ENCODE results near the gene LIMCH1. TPM values are rescaled to one million over a fixed set of nuclear protein-coding genes. Genes with fewer than 3 reads are reported as not detected.

The LIMCH1 gene
- total and polyA plus RNA-seq, 2 of the 8 experiments (the other 6 are each of a cell fraction or from before 2014, with no cell fraction given): 2.7 to 3.0 TPM

DNA sequence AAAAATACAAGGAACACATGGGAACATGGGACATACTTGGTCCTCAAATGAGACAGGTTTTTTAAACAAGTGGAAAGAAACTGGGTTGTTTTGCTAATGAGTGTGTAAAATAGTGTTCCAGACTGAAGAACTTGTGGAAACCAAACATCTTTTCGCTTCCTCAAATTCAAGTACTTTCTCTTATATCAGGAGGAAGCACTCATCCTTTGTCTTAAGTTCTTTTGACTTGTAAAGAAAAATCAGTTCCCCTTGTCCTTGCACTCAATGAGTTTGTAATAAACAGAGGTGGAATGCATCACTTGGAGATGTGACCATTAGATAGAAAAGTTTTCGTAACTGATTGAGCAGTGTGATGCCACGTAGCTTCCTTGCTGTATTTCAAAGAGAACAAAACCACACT lies 109.4 kb downstream of the LIMCH1 start:
- Histone ChIP-seq H2AK5ac (ENCODE audit: low read depth, low read length) (no peak overlapping the region), H2BK12ac (ENCODE audit: low read depth, low read length) (no peak overlapping the region), H3K27ac (ENCODE audit: low read depth, low read length) (no peak overlapping the region), H2BK20ac (ENCODE audit: low read length) (no peak overlapping the region), H3K9ac (replicated peaks in 1 of 4; ENCODE audit: extremely low read depth in 1 of 4, low read depth in 3 of 4, low read length in 3 of 4) (no peak overlapping the region), H3K79me2 (ENCODE audit: control insufficient read depth in 1 of 2, insufficient read depth in 2 of 2, low read length in 2 of 2) (no peaks in the 10 kb centered on the region), H4K91ac (replicated peaks; ENCODE audit: insufficient read length, low read length) (no peak overlapping the region), H3K4ac (replicated peaks; ENCODE audit: insufficient read length, low read depth, low read length) (no peak overlapping the region), H3K23ac (ENCODE audit: insufficient read length) (no peak overlapping the region), H3K4me2 (ENCODE audit: insufficient read depth in 1 of 2, low read depth in 2 of 2, low read length in 2 of 2) (no peak overlapping the region), H3K36me3 (ENCODE audit: control insufficient read depth in 2 of 4, insufficient read depth in 4 of 4, low read length in 3 of 4) (peaks cover 0 to 5% (median 2%) of the 10 kb centered on the region in 4 experiments; a peak in 3 of 8 replicates), H3K23me2 (ENCODE audit: low read depth, low read length) (no peaks in the 10 kb centered on the region; the same call in 1 of the 2 replicates), H3K9me3 (ENCODE audit: insufficient read depth in 2 of 2, low read depth in 1 of 2, low read length in 1 of 2) (no peaks in the 10 kb centered on the region), H2BK5ac (ENCODE audit: low read depth, low read length) (no peak overlapping the region), H3K27me3 (replicated peaks in 1 of 4; ENCODE audit: control insufficient read depth in 3 of 4, extremely low read depth in 1 of 4, insufficient read depth in 3 of 4, low read length in 3 of 4) (peaks cover 0 to 8% (median 4%) of the 10 kb centered on the region in 4 experiments; a peak in 3 of 7 replicates), H4K20me1 (replicated peaks in 1 of 2; ENCODE audit: control insufficient read depth in 1 of 2, insufficient read depth in 2 of 2, low read length in 2 of 2) (no peaks in the 10 kb centered on the region), H3K4me1 (replicated peaks in 1 of 4; ENCODE audit: control insufficient read depth in 3 of 4, insufficient read depth in 4 of 4, low read length in 3 of 4) (peaks cover 0 to 8% (median 3%) of the 10 kb centered on the region in 4 experiments; a peak in 4 of 7 replicates), H2AFZ (ENCODE audit: low read length) (no peak overlapping the region), H3K79me1 (ENCODE audit: low read depth, low read length) (no peaks in the 10 kb centered on the region), H3K18ac (ENCODE audit: extremely low read depth, low read length) (no peak overlapping the region), H3K56ac (replicated peaks; ENCODE audit: insufficient read length, low read depth, low read length) (no peak overlapping the region), H2BK120ac (replicated peaks; ENCODE audit: low read depth, low read length) (no peak overlapping the region), H2BK15ac (ENCODE audit: low read length) (no peak overlapping the region), H4K8ac (ENCODE audit: extremely low read depth, insufficient read depth, low read length) (no peak overlapping the region), H3K4me3 (ENCODE audit: extremely low read depth in 1 of 4, insufficient read depth in 2 of 4, low read depth in 3 of 4, low read length in 4 of 4) (no peak overlapping the region), H4K5ac (ENCODE audit: insufficient read length, low read depth, low read length) (no peak overlapping the region), H3K14ac (ENCODE audit: insufficient read length) (no peak overlapping the region)
- ChIA-PET CTCF (ENCODE audit: partially characterized antibody) (interaction anchor here (1.1 to 5.7 kb wide), 6 partner anchors 14 to 367 kb away, joined by 3 to 28 read pairs (median 6); no protein-coding TSS in a partner anchor), POLR2A (ENCODE audit: partially characterized antibody) (interaction anchor here (1.0 kb wide), 1 partner anchor 389 kb away, joined by 3 read pairs; no protein-coding TSS in a partner anchor)
- FAIRE-seq: no peak
- DNase-seq (ENCODE audit: low read depth in 1 of 2, low spot score in 2 of 2): no peak
- WGBS, 2 experiments (ENCODE audit: extremely low coverage in 1 of 2, insufficient coverage in 1 of 2, insufficient read length in 1 of 2, insufficient replicate concordance in 2 of 2, low coverage in 1 of 2, low lambda C conversion rate in 2 of 2, missing lambda C conversion rate in 1 of 2): 86% methylated on average over 3 of the region's 3 CpGs; no CpG with 5 or more reads in 1 of the 2 experiments
- no peak for TF ChIP-seq ASH2L (IDR thresholded peaks at IDR 0.05; ENCODE audit: low read length)
- no peak for TF ChIP-seq ZNF274 (IDR thresholded peaks at IDR 0.05; ENCODE audit: borderline replicate concordance, extremely low read depth, low read length)
- no peak for TF ChIP-seq KDM1A (IDR thresholded peaks at IDR 0.05; ENCODE audit: borderline replicate concordance, low read length)
- TF ChIP-seq, protein P1, sequence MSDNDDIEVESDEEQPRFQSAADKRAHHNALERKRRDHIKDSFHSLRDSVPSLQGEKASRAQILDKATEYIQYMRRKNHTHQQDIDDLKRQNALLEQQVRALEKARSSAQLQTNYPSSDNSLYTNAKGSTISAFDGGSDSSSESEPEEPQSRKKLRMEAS (IDR thresholded peaks at IDR 0.05): no peak
- no peak for TF ChIP-seq EGR1 (IDR thresholded peaks at IDR 0.05; ENCODE audit: borderline replicate concordance, low read depth, low read length)
- TF ChIP-seq HDAC2 (IDR thresholded peaks at IDR 0.05; ENCODE audit: borderline replicate concordance in 1 of 2, low read depth in 2 of 2, low read length in 2 of 2): no peak
- TF ChIP-seq EZH2 (IDR thresholded peaks at IDR 0.05; ENCODE audit: low read depth, low read length, severe bottlenecking): no peak
- TF ChIP-seq SP1 (IDR thresholded peaks at IDR 0.05; ENCODE audit: low read depth, low read length): no peak
- TF ChIP-seq EP300 (IDR thresholded peaks at IDR 0.05; ENCODE audit: borderline replicate concordance in 1 of 2, low read depth in 2 of 2, low read length in 2 of 2): no peak
- TF ChIP-seq TBP (IDR thresholded peaks at IDR 0.05; ENCODE audit: low read depth, low read length): no peak
- no peak for TF ChIP-seq HDAC6 (IDR thresholded peaks at IDR 0.05; ENCODE audit: low read depth, low read length)
- TF ChIP-seq, protein P2, sequence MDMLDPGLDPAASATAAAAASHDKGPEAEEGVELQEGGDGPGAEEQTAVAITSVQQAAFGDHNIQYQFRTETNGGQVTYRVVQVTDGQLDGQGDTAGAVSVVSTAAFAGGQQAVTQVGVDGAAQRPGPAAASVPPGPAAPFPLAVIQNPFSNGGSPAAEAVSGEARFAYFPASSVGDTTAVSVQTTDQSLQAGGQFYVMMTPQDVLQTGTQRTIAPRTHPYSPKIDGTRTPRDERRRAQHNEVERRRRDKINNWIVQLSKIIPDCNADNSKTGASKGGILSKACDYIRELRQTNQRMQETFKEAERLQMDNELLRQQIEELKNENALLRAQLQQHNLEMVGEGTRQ (IDR thresholded peaks at IDR 0.05; ENCODE audit: low read length): no peak
